CD4-positive, alpha-beta T cell treated with Interleukin-4 for 4 hours (primary cell): ENCODE measurements around the gene COBLL1.
"Not testable (repeated sequence)": the region's sequence is repeated elsewhere in the genome, so short reads cannot be mapped to it uniquely, and the experiment has no call there.

ENCODE experiments used
- DNase-seq: peaks from one replicate; pipeline ENCODE4 v3.0.0-alpha.2; 2020

Gene COBLL1

DNA sequence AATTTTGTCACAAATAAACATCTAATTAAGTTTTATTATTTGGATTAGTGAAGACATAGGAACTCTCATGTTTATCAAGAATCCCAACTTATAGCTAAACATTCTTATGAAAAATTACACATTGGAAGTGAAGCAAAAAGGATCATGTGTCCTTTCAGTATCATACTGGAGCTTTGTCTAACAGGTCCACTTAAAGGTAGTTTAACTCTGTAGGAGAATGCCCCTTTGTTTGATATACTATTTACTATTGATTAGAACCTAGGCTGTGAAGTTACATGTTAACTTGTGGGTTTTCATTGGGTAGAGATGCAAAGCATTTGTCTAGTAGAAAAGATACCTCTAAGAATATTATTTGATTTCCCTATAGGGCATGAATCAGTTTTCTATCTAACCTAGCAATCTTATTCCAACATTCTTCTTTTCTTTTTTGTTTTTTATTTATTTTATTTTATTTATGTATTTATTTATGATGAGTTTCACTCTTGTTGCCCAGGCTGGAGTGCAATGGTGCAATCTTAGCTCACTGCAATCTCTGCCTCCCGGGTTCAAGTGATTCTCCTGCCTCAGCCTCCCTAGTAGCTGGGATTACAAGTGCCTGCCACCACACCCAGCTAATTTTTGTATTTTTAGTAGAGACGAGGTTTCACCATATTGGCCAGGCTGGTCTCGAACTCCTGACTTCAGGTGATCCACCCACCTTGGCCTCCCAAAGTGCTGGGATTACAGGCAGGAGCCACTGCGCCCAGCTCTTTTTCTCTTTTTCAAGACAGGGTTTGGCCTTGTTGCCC lies 18.5 kb upstream of the COBLL1 start:
- DNase-seq, result not testable (repeated sequence)

DNA sequence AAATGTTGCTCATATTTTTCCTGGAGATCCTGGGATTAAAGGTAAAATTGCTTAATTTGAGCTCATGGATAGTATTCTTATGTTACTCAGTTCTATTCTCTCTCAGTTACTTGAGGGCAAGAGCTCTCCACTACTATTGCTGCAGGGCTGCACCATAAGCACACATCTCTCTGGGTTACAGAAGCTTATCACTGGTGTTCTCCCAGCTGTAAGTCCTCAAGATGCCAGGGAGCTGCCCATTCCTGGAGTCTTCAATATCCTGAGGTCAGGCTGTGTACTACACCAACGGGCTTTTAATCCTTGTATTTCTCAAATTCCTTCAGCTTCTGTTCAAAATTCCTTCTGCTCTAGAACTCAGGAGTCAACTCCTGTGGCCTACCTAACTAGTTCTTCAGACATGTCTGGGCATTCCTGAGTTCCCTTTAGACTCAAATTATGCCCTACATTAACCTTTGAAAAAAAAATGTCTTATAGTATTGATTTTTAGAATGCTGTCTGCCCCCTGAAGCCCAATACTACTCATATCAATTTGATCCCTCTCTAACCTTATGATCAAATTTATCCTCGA lies 17.7 kb upstream of the COBLL1 start:
- DNase-seq, result no peak

DNA sequence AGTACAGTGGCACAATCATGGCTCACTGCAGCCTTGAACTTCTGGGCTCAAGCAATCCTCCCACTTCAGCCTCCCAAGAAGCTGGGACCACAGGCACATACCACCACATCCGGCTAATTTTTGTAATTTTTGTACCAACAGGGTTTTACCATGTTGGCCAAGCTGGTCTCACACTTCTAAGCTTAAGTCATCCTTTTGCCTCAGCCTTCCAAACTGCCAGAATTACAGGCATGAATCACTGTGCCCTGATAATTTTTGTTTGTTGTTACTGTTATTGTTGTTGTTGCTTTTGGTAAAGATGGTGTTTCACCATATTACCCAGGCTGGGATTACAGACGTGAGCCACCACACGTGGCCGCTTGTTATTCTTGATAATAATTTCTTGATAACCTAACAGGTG lies 10.5 kb upstream of the COBLL1 start:
- no peak for DNase-seq

DNA sequence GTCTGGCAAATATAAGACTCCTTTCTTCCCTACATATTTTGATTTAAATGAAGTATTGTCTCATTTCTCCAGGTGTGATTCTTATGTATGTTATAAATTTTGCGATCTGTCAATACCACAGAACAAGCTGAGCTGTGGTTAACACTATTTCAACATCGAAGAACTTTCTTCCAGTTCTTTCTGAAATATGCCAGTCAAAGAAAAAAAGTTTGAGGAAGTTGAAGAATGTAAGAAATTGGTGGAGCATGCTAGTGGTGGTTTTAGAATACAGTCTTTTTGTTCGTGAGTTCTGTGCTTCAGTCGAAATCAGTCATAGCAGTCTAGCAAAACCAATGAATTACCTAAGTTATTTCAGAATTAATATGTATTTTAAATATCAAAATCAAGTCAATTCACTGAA lies 8.6 kb upstream of the COBLL1 start:
- no peak for DNase-seq

DNA sequence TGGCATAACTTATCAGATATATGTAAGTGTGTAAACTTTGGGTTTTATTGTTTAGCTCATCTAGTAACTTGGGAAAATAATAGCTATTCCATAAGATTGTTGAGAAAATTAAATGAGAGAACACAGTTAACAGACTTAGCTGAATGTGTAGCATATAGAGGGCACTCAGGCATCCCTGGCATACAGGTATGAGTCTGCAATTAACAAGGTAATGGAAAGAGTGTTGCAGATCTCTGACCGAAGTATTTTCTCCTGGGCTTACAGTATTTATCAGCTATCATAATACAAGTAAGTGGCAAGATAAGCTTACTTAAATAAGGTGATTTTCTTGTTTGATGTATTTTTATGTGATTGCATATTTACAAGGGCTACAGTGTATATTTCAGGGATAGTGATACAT lies 7.9 kb upstream of the COBLL1 start:
- no peak for DNase-seq

DNA sequence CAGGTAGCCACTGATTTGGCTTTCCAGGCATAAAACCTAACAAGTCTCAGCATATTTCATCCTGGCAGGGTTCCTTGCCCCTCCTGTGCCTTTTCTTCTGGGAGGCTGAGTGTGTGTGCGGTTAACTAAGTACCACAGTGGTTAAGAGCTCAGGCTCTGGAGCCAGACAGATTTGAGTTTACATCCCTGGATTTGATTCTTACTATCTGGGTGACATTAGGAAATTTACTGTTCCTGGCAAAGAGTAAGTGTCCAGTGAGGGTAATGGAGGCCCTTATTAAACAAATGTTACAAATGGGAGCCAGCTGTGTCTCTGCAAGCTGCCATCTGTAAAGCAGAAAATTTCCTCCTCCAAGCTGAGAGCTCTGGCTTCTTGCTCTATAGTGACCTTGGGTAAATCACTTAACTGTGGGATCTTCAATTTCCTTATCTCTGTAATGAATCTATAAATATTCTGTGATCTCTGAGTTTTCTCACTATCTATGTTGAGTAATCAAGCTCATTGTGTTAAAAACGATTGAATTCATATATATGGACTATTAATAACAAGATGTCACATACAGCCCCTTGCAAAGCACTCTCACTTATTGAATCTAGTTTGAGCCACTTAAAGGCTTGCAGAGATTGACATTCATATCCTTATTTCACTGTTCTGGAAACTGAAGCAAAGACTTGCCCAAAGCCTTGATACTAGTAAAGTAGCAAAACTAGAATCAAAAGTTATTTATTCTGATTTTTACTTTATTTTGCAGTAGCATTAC lies 6.5 kb upstream of the COBLL1 start:
- no peak for DNase-seq

DNA sequence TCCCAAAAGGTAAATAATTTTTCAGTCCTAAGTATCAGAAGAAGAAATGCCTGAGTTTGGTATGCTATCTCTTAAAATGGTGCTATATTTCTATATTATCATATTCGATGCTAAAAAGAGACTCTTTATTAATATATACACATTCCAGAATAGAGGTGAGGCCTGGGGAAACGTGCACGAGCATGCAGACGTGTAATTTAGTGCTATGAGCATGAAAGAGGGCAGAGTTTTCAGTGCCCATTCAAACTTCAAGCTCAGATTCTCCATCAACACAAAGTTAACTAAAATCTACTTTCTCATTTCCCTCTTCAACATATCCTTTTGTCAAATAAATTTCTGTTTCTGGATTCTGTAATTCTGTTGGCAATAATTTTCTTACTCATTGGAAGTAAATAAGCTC lies 5.7 kb upstream of the COBLL1 start:
- DNase-seq, result no peak

DNA sequence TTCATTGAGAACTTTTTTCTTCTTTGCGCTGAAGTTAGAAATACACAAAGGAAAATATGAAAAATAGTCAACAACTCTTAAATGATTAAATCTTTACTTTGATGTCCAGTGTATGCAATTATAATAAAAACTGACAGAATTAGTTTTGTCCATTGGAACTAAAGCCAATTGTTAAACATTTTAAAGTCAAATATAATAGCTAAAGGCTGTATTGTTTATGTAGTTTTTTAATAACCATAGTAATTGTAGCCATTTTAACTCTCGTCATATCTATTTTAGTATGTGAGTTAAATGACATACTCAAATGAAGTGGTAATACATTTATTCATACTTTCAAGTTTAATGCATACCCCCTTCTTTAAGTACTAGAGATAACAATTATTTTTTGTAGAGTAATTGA lies 4.7 kb upstream of the COBLL1 start:
- no peak for DNase-seq

DNA sequence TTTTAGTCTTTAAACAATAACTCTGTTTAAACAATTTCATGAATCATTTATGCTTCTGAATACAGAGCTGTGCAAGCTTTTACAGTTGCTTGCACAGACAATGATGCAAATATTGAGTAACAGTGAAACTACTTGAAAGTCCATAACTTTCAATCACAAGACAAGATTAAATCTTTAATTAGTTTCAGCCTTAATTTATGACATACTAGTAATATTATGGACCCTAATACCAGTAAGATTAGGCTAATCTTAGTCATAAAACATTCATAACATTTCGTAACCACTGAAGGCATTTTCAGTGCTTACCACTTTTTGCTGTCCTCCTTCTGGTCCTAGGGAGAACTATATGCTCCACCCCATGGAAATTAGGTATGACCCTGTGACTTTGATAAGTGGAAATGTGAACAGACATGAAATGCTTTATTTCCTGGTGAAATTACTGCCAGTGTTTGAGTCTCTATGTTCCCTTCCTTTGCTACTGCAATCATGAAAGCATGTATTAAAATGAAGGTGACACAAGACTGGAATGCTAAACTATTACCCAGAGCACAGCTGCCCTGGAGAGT lies 1.8 kb upstream of the COBLL1 start:
- DNase-seq, result no peak

DNA sequence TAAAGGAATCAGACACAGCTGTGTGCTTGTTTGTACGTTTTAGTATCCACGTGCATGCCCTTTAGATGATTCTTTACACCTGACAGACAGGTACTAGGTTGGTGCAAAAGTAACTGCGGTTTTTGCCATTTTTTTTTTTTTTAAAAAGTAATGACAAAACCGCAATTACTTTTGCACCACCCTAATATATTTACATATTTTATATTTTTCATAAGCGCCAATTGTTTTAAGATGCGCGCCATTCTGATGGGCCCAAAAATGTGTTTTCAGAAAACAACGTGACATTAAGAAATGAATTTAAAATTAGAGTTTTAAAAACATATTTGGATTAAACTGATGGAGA lies 972 bp upstream of the COBLL1 start:
- DNase-seq, result no peak

DNA sequence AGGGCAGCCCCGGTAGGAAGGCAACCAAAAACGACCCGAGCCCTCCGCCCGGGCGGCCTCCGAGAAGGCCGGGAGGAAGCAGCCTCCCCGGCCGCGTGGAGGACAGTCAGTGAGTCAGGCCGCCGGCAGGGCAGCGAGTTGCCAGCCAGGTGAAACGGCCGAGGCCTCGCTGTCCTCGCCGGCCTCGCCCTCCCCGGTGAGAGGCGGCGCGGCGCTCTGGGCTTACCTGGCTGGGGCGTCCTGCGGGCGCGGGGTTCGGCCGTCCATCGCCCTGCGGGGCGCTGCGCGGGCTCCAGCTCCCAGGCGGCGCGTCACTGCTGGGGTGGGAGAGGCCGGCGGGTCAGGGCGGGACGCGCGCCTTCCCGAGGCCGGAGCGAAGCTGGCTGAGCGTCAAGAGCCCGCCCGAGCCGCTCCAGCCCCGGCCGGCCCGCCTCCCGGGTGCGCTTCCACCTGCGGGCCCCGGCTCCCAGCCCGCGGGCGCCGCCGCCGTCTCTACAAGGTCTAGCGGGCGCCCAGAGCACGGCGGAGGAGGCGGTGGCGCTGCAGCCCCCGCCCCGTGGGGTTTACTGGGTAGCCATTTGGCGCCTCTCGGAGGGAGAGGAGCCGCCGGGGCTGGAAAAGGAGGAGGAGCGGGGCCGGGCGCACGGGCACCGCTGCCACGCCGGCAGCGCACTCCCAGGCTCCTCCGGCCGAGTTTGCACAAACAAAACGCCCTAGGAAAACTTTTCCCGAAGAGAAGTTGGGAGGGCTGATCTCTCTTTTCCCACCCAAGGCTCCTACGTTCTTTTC lies 499 bp downstream of the COBLL1 start:
- no peak for DNase-seq

DNA sequence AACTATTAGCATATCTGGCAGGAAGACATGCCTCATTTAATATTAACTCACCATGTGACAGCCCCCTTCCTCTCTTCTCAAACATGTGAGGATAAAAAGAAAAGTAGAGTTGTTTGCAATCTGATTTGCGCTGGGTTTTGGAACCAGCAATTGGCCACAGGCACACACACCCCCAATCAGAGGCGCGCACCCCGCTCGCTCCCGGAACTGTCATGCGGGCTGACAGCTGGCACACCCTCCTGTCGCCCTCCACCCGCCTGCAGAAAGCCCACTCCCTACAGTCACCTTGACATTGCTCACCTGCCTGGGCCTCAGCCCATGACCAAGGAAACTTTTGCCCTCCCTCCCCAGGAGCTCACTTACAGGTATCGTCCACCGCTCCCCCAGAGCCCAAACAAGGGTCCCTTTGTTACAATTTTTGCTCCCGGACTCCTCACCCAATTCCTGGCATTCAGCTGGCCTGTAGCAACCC lies 1.1 kb downstream of the COBLL1 start:
- no peak for DNase-seq

DNA sequence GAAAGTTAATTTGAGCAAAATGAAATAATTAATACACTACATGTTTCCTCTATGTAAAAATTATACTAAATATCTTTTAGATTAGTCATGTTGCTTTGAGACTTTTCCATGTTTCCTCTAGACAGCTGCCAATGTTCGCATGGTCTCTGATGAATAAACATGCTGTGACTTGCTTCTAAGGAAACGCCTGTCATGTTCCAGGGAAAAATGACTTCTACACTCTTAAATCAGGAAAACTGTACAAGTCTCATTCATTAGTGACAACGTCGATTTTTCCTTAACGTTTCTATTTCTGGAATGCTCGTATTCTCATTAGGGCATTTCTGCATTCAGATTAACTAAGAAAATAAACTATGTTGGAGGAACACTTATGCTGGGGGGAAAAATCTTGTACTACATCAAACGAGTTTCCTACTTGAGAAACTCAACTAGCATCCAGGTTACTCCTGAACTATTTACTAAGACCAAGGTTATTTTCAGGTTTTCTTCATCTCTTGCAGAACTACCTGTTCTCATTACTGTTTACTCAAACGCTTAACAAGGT lies 1.6 kb downstream of the COBLL1 start:
- DNase-seq, result no peak

DNA sequence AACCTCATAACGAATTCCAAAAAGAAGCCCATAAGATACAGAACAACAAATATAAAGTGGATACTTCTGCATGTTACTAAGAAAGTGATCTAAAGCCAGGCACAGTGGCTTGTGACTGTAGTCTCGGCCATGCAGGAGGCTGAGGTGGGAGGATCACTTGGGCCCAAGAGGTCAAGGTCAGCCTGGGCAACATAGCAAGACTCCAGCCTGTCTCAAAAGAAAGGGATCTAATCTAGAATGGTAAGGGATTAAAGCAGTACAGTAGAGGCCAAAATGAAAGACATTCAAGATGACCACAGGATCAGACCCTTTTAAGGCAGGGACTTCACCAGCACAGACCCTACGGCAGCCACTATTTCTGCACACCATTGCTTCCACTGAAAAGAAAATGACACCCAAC lies 3.8 kb downstream of the COBLL1 start:
- DNase-seq, result no peak

DNA sequence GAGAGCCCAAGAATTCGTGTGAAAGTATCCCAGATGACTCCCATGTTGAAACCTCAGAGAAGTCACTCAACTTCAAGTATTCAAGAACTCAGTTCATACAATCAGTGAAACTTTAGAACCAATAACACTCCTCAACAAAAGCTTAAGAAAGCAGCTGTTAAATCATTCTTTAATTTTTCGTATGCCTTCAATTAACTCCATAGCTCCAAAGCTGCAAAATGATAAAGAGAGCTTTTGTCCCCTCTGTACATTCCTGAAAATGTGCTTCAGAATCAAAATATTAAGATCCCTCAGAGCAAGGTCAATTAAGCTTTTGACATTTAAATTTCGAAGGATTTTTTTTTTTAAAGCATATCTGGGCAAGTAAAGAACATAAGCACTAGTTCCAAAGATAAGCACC lies 4.7 kb downstream of the COBLL1 start:
- DNase-seq, result no peak

DNA sequence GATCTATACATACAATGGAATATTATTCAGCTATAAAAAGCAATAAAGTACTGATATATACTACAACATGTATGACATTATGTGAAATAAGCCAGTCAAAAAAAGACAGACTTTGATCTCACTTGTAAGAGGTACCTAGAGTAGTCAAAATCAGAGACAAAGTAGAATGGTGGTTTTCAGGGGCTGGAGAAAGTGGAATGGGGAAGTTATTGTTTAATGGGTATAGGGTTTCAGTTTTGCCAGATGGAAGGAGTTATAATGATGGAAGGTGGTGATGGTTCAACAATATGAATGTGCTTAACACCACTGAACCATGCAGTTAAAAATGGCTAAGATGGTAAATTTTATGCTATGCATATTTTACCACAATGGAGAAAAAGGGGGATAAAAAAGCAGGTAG lies 6.3 kb downstream of the COBLL1 start:
- no peak for DNase-seq

DNA sequence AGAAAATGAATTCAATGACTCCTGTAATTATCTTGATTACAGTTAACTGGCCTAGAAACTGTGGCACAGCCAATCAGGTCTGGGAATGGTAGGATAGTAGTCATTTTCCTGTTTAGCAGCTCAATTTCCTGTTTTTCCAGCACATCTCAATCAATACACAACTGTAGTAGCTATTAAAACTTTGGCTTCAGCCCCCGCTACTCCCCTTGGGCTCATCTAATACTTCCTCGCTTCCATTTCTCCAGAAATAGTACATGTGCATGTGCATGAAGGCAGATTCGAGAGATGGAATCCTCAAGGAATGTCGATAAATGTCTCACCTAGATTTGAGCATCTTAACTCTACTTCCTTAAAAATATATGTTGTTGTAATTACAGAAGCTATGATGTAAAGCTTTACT lies 9.7 kb downstream of the COBLL1 start:
- no peak for DNase-seq

DNA sequence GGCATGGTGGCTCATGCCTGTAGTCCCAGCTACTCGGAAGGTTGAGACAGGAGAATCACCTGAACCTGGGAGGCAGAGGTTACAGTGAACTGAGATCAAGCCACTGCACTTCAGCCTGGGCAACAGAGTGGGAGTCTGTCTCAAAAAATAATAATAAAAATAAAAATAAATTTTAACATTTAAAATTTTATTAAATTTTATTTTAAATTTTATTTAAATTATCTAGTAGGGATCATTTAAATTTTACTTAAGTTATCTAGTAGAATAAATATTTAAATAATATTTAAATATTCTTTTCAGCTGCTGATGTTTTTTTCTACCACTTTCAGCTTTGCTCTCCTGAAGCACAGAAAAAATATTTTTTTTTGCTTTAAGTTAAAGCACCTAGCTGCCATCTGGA lies 10.4 kb downstream of the COBLL1 start:
- DNase-seq, result no peak

DNA sequence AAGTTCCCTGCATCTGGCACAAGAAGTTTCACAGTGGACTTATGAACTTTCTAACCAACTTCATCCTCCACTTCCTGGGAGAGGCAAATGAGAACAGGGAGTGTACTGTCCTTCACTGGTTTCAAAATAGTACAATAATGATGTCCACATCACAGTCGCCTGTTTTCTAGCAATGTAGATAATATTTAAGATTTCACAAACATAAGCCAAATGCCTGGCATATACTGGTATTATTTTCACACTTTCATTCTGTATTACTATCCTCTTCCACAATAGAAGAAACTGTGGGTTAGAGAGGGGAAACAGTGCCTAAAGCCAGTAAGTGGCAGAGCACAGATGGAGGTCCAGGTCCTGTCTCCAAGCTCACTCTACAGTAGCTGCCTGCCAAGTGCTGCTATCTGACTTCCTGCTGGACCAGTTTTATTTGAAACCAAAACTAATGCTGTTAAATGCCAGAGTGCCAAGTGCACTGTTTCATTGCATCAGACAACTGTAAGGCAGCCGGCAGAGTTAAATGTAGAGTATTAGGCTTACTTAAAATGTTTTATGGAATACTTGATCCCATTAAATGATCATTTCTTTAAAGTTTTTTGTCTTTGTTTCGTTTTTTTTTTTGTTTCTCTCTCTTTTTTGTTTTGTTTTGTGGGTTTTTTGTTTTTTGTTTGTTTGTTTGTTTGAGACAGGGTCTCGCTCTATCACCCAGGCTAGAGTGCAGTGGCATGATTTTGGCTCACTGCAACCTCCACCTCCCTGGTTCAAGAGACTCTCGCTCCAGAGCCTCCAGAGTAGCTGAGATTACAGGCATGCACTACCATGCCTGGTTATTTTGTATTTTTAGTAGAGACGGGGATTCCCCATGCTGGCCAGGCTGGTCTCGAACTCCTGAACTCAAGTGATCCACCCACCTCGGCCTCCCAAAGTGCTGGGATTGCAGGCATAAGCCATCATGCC lies 15.1 kb downstream of the COBLL1 start:
- DNase-seq, result no peak

DNA sequence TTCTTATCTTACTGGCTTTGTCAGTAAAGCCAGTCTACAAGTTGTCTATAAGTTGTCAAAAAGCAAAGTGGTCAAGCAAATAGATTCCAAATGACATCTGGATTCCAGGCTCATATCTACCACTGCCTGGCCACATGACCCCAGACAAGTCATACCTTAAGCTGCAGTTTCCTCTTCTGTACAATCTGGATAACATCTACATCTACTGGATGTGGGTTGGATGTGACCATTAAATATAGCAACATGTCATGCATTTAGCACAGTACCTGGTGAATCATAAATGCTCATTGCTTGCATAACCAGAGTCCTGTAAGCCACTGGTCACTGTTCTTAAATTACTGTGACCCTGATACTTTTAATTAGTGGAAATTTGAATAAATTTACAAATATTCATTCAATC lies 16.8 kb downstream of the COBLL1 start:
- DNase-seq, result no peak

DNA sequence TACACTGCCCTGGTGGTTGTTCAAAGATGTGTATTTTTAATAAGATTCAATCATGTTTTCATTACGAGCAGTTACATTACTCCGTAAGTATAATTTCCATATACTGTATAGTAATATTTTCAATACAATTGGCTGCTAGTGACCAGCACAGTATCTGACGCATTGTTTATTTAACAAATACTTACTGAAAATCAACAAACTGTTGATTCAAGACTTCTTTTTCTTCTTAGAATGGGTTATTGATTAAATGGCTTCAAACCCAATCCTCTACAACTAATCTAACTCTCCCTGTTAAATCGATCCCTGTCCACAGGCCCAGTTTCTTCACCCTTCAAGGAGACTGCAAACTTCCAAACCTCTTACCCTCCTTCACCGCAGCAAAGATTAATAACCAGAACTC lies 18.5 kb downstream of the COBLL1 start:
- no peak for DNase-seq

DNA sequence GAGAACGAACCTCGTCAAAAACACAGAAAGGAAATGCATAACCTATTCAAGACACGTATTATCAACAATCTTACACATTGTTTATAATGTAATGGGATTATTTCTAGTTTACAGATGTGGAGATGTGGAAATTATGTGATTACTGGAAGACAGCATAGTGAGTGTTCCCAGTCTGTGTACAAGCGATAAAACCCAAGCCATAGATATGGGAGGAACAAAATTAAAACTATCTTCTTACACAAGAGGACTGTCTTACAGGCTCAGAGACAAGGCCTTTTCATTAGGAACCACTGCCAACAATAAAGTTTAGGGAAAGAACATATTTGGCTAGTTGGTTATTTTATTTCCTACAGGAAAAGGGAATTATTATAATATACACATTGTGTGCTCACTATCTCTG lies 20.3 kb downstream of the COBLL1 start:
- DNase-seq, result no peak
